ENCODE results near the gene AEBP1. TPM values are rescaled to one million over a fixed set of nuclear protein-coding genes. Genes with fewer than 3 reads are reported as not detected.

The AEBP1 gene
- total and polyA plus RNA-seq, 2 of the 4 experiments (the other 2 are of a cell fraction): 1.1 to 5.7 TPM

DNA sequence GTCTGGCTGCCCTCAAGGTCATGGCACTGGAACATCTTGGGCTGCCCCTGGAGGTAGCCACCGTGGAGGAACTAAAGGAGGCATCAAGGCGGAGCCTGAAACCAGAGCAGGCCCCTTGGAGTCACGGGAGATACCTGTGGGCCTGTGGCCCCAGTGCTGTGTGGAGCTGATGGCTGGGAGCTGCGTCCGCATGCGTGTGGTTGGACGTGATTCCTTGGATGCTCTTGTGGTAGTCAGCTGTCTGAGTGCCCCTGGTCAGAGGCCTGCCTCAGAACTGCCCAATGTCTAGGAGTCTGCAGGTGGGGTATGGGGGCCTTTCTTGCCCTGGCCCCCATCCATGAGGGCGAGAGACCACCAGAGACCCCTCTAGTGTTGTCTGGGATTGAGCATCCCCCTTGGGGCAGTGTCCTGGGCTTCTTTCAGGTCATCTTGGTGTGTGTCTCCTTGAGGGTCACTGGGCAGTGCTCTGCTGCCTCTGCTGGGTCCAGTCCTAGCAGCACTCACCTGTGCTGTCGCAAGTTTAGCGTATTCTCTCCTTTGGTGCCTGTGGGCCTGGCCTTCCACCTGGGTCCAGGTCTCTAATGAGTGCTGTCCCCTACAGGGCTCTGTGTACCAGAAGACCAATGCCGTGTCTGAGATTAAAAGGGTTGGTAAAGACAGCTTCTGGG lies 46.8 kb upstream of the AEBP1 start:
- intact Hi-C loops (cut with micrococcal nuclease) (no loop called here), in situ Hi-C loops (cut with MboI; ENCODE audit: low sequenced_read_pairs) (no loop called here), dilution Hi-C loops (cut with HindIII; ENCODE audit: low sequenced_read_pairs, unreplicated experiment) (no loop called here)
- CTCF ChIA-PET: no interaction called here
- Histone ChIP-seq H3K27me3 (ENCODE audit: control insufficient read depth, insufficient read depth, low read length) (no peaks in the 10 kb centered on the region), H3K27ac (ENCODE audit: insufficient read depth, low read length) (no peak overlapping the region), H3K9me3 (ENCODE audit: control insufficient read depth, insufficient read depth, low read length) (no peaks in the 10 kb centered on the region), H2BK15ac (ENCODE audit: low read depth, low read length) (no peak overlapping the region), H4K5ac (ENCODE audit: low read depth, low read length) (no peak overlapping the region), H3K18ac (ENCODE audit: low read depth, low read length) (no peak overlapping the region), H2AFZ (replicated peaks; ENCODE audit: low read length, poor library complexity) (no peak overlapping the region), H2AK5ac (ENCODE audit: low read depth, low read length) (no peak overlapping the region), H4K8ac (ENCODE audit: low read depth in 2 of 2, low read length in 2 of 2) (no peak overlapping the region), H3K23ac (ENCODE audit: low read depth, low read length) (no peak overlapping the region), H4K20me1 (ENCODE audit: insufficient read depth, low read length) (peaks cover 31% of the 10 kb centered on the region; the same call in 1 of the 2 replicates), H2AK9ac (replicated peaks; ENCODE audit: low read depth, low read length, poor library complexity) (no peak overlapping the region), H3K4me3 (ENCODE audit: insufficient read depth, low read depth, low read length) (no peak overlapping the region), H3K4ac (ENCODE audit: low read depth, low read length) (no peak overlapping the region), H2BK20ac (ENCODE audit: low read depth, low read length) (no peak overlapping the region), H3K9ac (ENCODE audit: low read depth, low read length) (no peak overlapping the region), H3K4me1 (ENCODE audit: control insufficient read depth, insufficient read depth, low read length) (no peaks in the 10 kb centered on the region), H3K79me1 (ENCODE audit: low read depth in 1 of 2, low read length in 2 of 2) (peaks cover 15 to 28% of the 10 kb centered on the region in 2 experiments), H3K9me1 (ENCODE audit: insufficient read depth, low read length) (peaks cover 3% of the 10 kb centered on the region; the same call in 1 of the 2 replicates), H3K56ac (ENCODE audit: extremely low read depth, insufficient read depth, low read length) (no peak overlapping the region), H2BK5ac (ENCODE audit: low read depth, low read length, poor library complexity, severe bottlenecking) (no peak overlapping the region), H4K91ac (ENCODE audit: insufficient read depth, low read depth, low read length) (no peak overlapping the region), H2BK120ac (ENCODE audit: low read depth, low read length) (no peak overlapping the region), H3K36me3 (ENCODE audit: control insufficient read depth, insufficient read depth, low read length) (peaks cover 71% of the 10 kb centered on the region), H3K14ac (replicated peaks; ENCODE audit: low read depth, low read length) (no peak overlapping the region), H3K4me2 (ENCODE audit: low read depth, low read length) (no peak overlapping the region)
- no peak for ATAC-seq (ENCODE audit: low read depth)
- TF ChIP-seq MXI1 (IDR thresholded peaks at IDR 0.05; ENCODE audit: borderline replicate concordance, low read depth, low read length): no peak
- TF ChIP-seq, protein P1, sequence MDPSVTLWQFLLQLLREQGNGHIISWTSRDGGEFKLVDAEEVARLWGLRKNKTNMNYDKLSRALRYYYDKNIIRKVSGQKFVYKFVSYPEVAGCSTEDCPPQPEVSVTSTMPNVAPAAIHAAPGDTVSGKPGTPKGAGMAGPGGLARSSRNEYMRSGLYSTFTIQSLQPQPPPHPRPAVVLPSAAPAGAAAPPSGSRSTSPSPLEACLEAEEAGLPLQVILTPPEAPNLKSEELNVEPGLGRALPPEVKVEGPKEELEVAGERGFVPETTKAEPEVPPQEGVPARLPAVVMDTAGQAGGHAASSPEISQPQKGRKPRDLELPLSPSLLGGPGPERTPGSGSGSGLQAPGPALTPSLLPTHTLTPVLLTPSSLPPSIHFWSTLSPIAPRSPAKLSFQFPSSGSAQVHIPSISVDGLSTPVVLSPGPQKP (IDR thresholded peaks at IDR 0.05; ENCODE audit: borderline replicate concordance, low read depth, low read length): no peak
- no peak for TF ChIP-seq FOS (IDR thresholded peaks at IDR 0.05; ENCODE audit: low read depth, low read length)
- no peak for TF ChIP-seq NFE2L2 (IDR thresholded peaks at IDR 0.05; ENCODE audit: low read depth, low read length)
- TF ChIP-seq RCOR1 (IDR thresholded peaks at IDR 0.05; ENCODE audit: insufficient replicate concordance, low read length): no peak
- POLR2A ChIA-PET (ENCODE audit: unreplicated experiment): no interaction called here
- BruUV-seq (replicated peaks): no TSS peak
- DNase-seq: no peak
- WGBS, 2 experiments (ENCODE audit: extremely low coverage in 2 of 2, insufficient read length in 1 of 2): 89% methylated on average over 4 of the region's 11 CpGs; no CpG with 5 or more reads in 1 of the 2 experiments
